Motor neuron (in vitro differentiated cells): ENCODE measurements around the gene CSRNP3. TPM values are rescaled to one million over a fixed set of nuclear protein-coding genes. Genes with fewer than 3 reads are reported as not detected.

Experiments used
- ATAC-seq, 8 experiments: fragments of 200-7000 bp; cut with Tn5 transposase; replicated peaks in 6 of 8; 2 replicates each; pipeline ENCODE4 v1.8.0; 2021; ENCODE audit warnings: mild to moderate bottlenecking in 8 of 8, moderate library complexity in 8 of 8
- H3K27ac ChIP-seq, 2 donors: fragments of 250-450 bp; sonication (Bioruptor Pico); 2 replicates each; pipeline ENCODE4 v1.9.0; 2021; ENCODE audit warnings: antibody characterized with exemption in 2 of 2, mild to moderate bottlenecking in 2 of 2, moderate library complexity in 1 of 2
- H3K4me1 ChIP-seq, 2 donors: fragments of 250-450 bp; sonication (Bioruptor Pico); replicated peaks in 1 of 2; 2 replicates each; pipeline ENCODE4 v1.6.1; 2021; ENCODE audit warnings: antibody characterized with exemption in 2 of 2, mild to moderate bottlenecking in 2 of 2, moderate library complexity in 1 of 2
- H3K4me3 ChIP-seq, 5 donors: fragments of 250-450 bp; sonication (Bioruptor Pico); 2 replicates each; pipeline ENCODE4 v1.9.0; 2021; ENCODE audit warnings: antibody characterized with exemption in 5 of 5, mild to moderate bottlenecking in 5 of 5, moderate library complexity in 4 of 5
- WGBS, 10 experiments: fragments of 450-650 bp; shearing (Covaris generic); methylation state at CpG; one replicate each; pipeline ENCODE4 v1.0.0; 2022; 5-methylcytosine and 5-hydroxymethylcytosine counted together
- in situ Hi-C, 9 experiments: fragments of 400-800 bp; cut with MboI; loops; one replicate each; pipeline ENCODE4 v1.15.0; 2021; ENCODE audit warnings: low sequenced_read_pairs in 9 of 9, low pct_unique_long_range_greater_than_20kb in 2 of 9; ENCODE audit not compliant: unreplicated experiment in 9 of 9
- total RNA-seq, 8 experiments: library from RNA; unstranded; fragments of 300-600 nt; gene quantifications; 2 replicates each; pipeline versions ENCODE4 v1.2.3 to v1.2.4, GENCODE V29; 2022

The CSRNP3 gene
- total RNA-seq, 8 experiments from 2014 or later = 1.9 to 45.9 (median 32.0) TPM

DNA sequence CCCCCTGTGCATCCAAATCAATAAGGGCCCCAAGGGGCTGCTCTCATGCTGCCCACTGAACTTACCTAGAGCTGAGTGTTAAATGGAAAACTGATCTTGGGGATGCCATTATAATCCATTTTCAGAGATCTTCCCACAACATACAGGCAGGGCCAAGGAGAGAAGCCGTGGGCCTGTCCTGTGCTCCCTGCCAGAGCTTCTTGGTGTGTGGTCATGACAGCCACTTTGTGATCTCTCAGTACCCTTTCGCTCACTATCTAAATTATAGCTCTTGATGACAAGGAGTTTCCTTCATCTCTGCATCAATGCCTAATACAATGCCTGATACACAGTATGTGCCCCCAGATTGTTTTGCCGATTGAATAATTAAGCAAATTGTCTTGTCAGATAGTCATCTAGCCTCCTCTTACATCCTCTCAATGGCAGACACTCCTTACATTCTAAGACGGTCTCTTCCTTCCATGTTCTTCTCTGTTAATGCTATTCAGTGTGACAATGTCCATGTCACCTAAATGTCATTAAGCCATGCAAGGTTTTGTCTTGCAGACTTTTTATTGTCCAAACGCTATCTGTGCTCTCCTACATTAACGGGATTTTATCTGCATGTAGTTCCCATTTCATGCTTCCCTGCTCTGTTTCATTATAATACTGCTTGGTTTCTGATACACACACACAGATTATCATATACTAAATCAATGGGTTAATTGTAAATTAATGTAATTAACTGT lies 5.9 kb downstream of the CSRNP3 start:
- H3K27ac ChIP-seq = peak overlapping the region in 1 of 2 donors; percentile 29
- in situ Hi-C loops = no loop called here
- peak in 5 of 8 experiments; percentile 43 to 70 (median 60) for ATAC-seq
- H3K4me3 ChIP-seq = no peak overlapping the region
- WGBS, 10 experiments = 57 to 100% (median 86%) methylated on average over 2 to 5 of the region's 6 CpGs
- H3K4me1 ChIP-seq = peaks cover 14 to 46% of the 10 kb centered on the region in 2 donors

DNA sequence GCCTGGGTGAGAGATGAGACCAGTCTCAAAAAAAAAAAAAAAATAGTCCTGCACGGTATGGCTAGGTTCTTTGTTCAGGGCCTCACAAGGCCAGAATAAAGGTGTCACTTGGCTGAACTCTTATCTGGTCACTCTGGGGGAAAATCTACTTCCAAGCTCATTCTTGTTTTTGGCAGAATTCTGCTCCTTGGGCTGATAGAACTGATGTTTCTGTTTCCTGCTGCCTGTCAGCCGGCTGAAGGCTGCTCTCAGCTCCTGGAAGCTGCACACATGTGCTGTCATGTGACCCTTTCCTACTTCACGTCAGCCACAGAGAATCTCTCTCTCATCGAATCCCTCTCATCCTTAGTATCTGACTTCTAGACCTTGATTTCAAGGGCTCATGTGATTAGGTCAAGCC lies 10.4 kb downstream of the CSRNP3 start:
- WGBS, 10 experiments = 33 to 100% (median 78%) methylated on average over 1 to 4 of the region's 4 CpGs; no CpG with 5 or more reads in 2 of the 10 experiments
- no peak overlapping the region for H3K27ac ChIP-seq
- H3K4me1 ChIP-seq = peaks cover 5 to 15% of the 10 kb centered on the region in 2 donors
- in situ Hi-C loops = no loop called here
- no peak overlapping the region for H3K4me3 ChIP-seq
- ATAC-seq = no peak

GRCh38 chr2:165494573-165494972 lies 25.1 kb downstream of the CSRNP3 start:
- WGBS, 10 experiments = 48 to 100% (median 82%) methylated on average over 1 to 4 of the region's 4 CpGs; no CpG with 5 or more reads in 1 of the 10 experiments
- in situ Hi-C loops = no loop called here
- Histone ChIP-seq H3K4me3 (no peak overlapping the region), H3K4me1 (peaks cover 4% of the 10 kb centered on the region in 2 donors), H3K27ac (no peak overlapping the region)
- ATAC-seq = no peak

DNA sequence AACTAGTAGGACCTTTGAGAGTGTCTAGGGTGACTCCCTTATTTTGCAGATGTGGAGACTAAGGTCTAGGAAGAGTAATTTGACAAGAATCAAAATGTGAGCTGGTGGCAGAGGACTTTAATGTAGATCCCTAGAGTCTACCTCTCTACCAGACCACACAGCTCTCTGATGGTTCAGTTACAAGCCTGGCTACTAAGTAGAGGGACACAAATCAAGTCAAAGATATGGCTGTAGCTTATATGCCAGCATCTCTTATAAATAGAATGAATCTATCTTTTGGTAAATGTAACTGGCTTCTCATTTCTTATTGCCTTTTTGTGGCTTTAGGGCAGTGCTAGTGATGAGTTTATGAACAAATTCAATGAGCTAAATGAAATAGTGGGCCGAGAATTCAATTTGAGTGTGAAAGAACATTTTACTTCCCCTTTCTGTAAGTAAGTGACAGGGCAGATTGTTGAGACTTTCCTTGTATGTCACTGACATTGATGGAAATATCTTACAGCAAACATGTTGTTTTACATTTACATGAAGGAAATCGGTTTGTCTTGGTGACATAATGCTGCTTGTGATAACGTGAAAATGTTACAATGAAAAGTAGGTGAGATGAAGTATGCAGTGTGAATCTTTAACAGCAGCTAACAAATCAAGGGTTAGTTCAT lies 28.3 kb downstream of the CSRNP3 start:
- in situ Hi-C loops = no loop called here
- WGBS, 10 experiments = 71 to 96% (median 92%) methylated on average over 1 to 3 of the region's 3 CpGs; no CpG with 5 or more reads in 1 of the 10 experiments
- Histone ChIP-seq H3K27ac (no peak overlapping the region), H3K4me1 (peaks cover 4% of the 10 kb centered on the region in 2 donors), H3K4me3 (no peak overlapping the region)
- no peak for ATAC-seq

DNA sequence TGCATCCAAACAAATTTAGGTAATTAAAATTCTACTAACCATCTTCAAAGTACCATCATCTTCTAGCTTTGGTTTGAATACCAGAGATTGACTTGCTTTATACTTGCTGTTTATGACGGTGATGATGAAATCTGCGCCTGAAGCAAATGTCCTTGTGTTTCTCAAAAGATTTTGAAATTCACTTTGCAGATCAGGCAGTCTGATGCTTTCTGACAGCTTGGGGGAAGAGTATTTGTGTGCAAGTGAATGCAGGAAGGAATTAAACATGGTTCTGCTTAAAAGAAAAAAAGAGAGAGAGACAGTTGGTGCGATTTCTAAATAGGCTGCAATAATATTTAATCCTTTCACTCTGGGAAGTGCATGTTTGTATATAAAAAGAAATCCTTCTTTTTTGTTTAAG lies 29.6 kb downstream of the CSRNP3 start:
- Histone ChIP-seq H3K4me3 (no peak overlapping the region), H3K27ac (no peak overlapping the region), H3K4me1 (peaks cover 4% of the 10 kb centered on the region in 2 donors)
- WGBS, 10 experiments = 37 to 100% (median 89%) methylated on average over 1 to 3 of the region's 3 CpGs; no CpG with 5 or more reads in 1 of the 10 experiments
- no peak for ATAC-seq
- in situ Hi-C loops = no loop called here

DNA sequence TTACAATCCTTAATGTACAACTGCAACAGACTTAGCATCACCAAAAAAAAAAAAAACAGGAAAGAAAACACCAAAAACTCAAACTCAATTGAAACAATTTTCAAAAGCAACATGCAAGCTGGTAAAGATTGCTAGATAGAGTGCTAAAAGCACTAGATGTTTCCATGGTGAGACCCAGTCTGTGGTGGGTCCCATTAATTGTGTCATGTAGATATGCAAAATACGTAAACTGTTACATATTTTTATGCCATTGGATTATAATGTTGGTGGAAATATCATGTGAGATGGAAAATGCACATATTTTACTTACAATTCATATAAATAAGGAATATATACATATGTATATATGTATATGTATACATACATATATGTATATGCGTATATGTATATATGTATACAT lies 30.5 kb downstream of the CSRNP3 start:
- Histone ChIP-seq H3K4me1 (peaks cover 4% of the 10 kb centered on the region in 2 donors), H3K4me3 (no peak overlapping the region), H3K27ac (no peak overlapping the region)
- 76 to 100% (median 100%) methylated on average over 1 to 2 of the region's 2 CpGs; no CpG with 5 or more reads in 5 of the 10 experiments for WGBS, 10 experiments
- peak in 1 of 8 experiments; percentile 73 for ATAC-seq
- in situ Hi-C loops = no loop called here

DNA sequence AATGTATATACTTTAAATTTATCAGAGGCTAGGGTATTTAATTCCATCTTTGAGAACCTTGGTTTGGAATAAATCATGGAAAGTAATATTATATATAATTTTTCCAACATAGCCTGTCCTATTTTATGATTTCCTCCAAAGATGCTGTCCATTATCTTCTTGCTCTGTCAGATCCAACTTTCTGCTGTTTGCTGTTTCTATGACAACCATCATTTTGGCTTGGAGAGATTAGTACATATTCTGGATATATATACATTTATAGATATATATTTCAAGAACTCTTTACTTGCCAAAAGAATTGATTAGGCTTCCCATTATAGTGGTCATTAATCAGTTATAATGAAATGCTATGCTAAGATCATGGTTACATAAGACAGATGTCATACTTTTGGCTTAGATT lies 31.3 kb downstream of the CSRNP3 start:
- no peak for ATAC-seq
- in situ Hi-C loops = no loop called here
- no peak overlapping the region for H3K4me3 ChIP-seq
- H3K27ac ChIP-seq = no peak overlapping the region
- H3K4me1 ChIP-seq = peaks cover 4% of the 10 kb centered on the region in 2 donors

DNA sequence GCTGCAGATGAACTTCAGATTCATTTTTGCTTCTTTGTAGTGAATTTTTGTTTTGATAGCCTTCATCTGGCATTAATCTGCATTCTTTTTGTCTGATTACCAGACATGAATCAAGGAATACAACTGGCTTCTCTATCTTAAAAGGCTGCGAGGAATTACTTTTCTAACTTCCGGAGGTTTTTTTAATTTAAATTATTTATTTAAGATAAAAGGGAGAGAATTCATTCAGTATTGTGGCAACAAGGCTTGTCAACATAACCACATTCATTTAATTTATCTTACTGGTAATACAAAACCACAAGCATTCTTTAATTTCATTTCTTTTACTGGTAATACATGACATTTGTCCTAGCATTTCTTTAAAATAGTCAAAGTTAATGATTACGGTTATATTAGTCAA lies 36.0 kb downstream of the CSRNP3 start:
- no peak overlapping the region for H3K4me3 ChIP-seq
- in situ Hi-C loops = no loop called here
- ATAC-seq = no peak
- H3K4me1 ChIP-seq = no peaks in the 10 kb centered on the region
- WGBS, 10 experiments = 18 to 97% (median 73%) methylated on average over 1 to 3 of the region's 3 CpGs
- no peak overlapping the region for H3K27ac ChIP-seq

DNA sequence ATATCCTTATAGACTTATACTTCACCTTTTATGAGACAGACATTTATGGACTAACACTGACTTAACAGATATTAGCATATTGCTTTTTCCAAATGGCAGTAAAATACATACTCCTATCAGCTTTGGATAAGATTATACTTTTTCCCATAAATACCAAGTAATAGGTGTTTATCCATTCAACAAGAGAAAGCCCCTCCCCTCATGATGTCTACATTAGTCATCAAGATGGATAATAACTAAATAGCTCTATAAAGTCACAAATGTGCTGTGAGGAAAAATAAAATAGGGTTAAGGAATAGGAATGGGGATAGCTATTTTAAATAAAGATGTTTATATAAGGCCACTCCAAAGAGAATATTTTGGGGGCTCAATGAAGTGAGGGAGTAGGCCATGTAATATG lies 39.4 kb downstream of the CSRNP3 start:
- H3K27ac ChIP-seq = no peak overlapping the region
- in situ Hi-C loops = no loop called here
- ATAC-seq = no peak
- no peak overlapping the region for H3K4me3 ChIP-seq
- no peaks in the 10 kb centered on the region for H3K4me1 ChIP-seq

GRCh38 chr2:165513479-165513878 lies 44.0 kb downstream of the CSRNP3 start:
- Histone ChIP-seq H3K4me1 (no peaks in the 10 kb centered on the region), H3K4me3 (no peak overlapping the region), H3K27ac (no peak overlapping the region)
- WGBS, 10 experiments = 33 to 100% (median 94%) methylated on average over 1 of the region's 1 CpG; no CpG with 5 or more reads in 4 of the 10 experiments
- no peak for ATAC-seq
- in situ Hi-C loops = no loop called here

DNA sequence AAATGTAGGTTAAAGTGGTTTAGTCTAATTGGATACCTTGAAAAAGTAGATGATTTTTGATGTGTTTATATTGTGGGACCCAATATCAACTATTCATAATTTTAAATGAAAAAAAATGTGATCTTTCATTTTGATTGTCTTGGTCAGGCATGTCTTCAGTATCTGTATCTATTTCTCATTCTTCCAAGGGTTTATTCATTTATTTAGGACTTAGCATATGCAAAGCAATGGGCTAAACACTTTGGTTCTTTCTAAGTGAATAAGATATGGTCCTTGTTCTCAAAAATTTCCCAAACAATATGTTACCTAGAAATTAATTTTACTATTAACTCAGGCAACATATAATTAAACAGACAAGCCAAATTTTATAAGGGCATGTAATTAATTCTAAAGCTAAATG lies 49.1 kb downstream of the CSRNP3 start:
- in situ Hi-C loops = no loop called here
- no peak overlapping the region for H3K4me3 ChIP-seq
- peak in 2 of 8 experiments; percentile 54 to 57 for ATAC-seq
- no peak overlapping the region for H3K27ac ChIP-seq
- peaks cover 0 to 13% of the 10 kb centered on the region in 2 donors for H3K4me1 ChIP-seq

- Histone ChIP-seq H3K27ac (no peak overlapping the region), H3K4me3 (no peak overlapping the region), H3K4me1 (peaks cover 0 to 15% of the 10 kb centered on the region in 2 donors)
- WGBS, 10 experiments = 10 to 95% (median 26%) methylated on average over 1 to 3 of the region's 3 CpGs; no CpG with 5 or more reads in 1 of the 10 experiments
- in situ Hi-C loops = no loop called here
- ATAC-seq = peak in 5 of 8 experiments; percentile 41 to 81 (median 59)
Measured at GRCh38 chr2:165522719-165523118, 53.2 kb downstream of the CSRNP3 start.

DNA sequence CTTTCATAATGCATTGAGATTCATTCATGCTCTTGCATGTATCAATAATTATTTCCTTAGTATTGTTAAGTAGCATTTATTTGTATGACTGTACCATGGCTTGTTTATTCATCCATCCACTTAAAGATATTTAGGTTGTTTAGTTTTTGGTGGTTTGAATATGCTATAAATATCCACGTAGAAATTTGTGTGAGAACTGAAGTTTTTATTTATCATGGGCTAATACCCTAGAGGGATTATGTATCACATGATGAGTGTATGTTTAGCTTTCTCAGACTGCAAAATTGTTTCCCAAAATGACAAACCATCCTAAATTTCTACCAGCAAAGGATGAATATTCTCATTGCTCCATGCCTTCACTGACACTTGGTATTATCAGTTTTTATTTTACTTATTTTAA lies 55.2 kb downstream of the CSRNP3 start:
- H3K4me1 ChIP-seq = peaks cover 0 to 15% of the 10 kb centered on the region in 2 donors
- no peak overlapping the region for H3K27ac ChIP-seq
- no peak overlapping the region for H3K4me3 ChIP-seq
- in situ Hi-C loops = no loop called here
- 9 to 100% (median 79%) methylated on average over 1 of the region's 1 CpG; no CpG with 5 or more reads in 2 of the 10 experiments for WGBS, 10 experiments
- ATAC-seq = no peak
